ENCODE measurements around the gene PSMD4.

PSMD4 gene

DNA sequence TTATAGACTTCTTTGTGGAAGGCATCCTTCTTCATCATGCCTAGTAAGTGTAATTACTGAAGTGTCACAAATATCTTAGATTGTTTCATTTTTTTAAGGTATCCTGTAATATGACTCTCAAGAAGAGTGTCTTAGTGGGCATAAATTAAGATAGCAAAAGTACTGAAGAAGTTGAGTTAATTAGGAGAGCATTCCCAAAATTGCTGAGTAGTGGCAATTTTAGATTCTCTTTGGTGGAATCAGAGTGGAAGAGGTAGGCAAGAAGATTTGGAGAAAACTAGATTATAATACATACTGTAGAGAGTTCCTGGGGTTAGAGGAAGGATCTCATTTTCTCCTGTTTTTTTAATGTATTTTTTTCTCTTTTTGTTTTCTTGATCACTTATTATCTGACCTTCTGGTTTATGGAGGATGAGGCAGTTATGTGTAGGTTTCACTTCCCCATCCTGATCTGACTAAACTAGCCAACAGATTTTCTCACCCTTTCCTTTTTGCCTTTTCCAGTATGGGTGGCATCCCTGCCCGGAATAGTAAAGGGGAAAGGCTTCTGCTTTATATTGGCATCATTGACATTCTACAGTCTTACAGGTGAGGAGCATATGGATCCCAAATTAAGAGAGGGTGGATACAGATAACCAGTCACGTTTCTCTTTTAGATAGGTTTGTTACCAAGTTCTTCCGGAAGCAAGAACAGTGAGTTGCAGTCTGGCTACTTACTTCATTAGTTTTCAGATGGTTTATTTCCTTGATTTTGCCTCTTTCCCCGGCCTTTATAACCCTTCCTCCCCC, 16.7 kb upstream of the PSMD4 start:
- Histone ChIP-seq H2AFZ (ENCODE audit: low read depth, low read length) (no peak overlapping the region), H3K9me3 (ENCODE audit: insufficient read depth, low read length) (no peaks in the 10 kb centered on the region), H3K79me2 (ENCODE audit: low read length) (peaks cover 6% of the 10 kb centered on the region), H4K20me1 (ENCODE audit: insufficient read depth, low read length) (peaks cover 14% of the 10 kb centered on the region), H3K4me1 (ENCODE audit: low read length) (peaks cover 18% of the 10 kb centered on the region), H3K4me3 (ENCODE audit: low read length) (no peak overlapping the region), H3K36me3 (replicated peaks; ENCODE audit: low read depth, low read length) (peaks cover 77% of the 10 kb centered on the region), H3K27ac (ENCODE audit: low read length) (peak overlapping the region; percentile 54), H3K4me2 (ENCODE audit: low read length) (peak overlapping the region; percentile 32), H3K9ac (ENCODE audit: low read length) (no peak overlapping the region), H3K27me3 (ENCODE audit: low read depth, low read length) (no peaks in the 10 kb centered on the region)
- TF ChIP-seq CTCF (IDR thresholded peaks at IDR 0.05; ENCODE audit: low read depth, low read length) (no peak), EZH2phosphoT487 (IDR thresholded peaks at IDR 0.05; ENCODE audit: low read depth) (no peak)

GRCh38 chr1:151238467-151238739, 16.1 kb upstream of the PSMD4 start:
- H3K4me2 ChIP-seq (ENCODE audit: low read length) = no peak overlapping the region
- H3K79me2 ChIP-seq (ENCODE audit: low read length) = peaks cover 6% of the 10 kb centered on the region
- peaks cover 14% of the 10 kb centered on the region for H4K20me1 ChIP-seq (ENCODE audit: insufficient read depth, low read length)
- H3K4me1 ChIP-seq (ENCODE audit: low read length) = peaks cover 18% of the 10 kb centered on the region
- H2AFZ ChIP-seq (ENCODE audit: low read depth, low read length) = no peak overlapping the region
- H3K27ac ChIP-seq (ENCODE audit: low read length) = peak overlapping the region; percentile 54
- no peak overlapping the region for H3K4me3 ChIP-seq (ENCODE audit: low read length)
- peaks cover 83% of the 10 kb centered on the region for H3K36me3 ChIP-seq (replicated peaks; ENCODE audit: low read depth, low read length)
- no peaks in the 10 kb centered on the region for H3K9me3 ChIP-seq (ENCODE audit: insufficient read depth, low read length)
- TF ChIP-seq EZH2phosphoT487 (IDR thresholded peaks at IDR 0.05; ENCODE audit: low read depth) (no peak), CTCF (IDR thresholded peaks at IDR 0.05; ENCODE audit: low read depth, low read length) (no peak)
- no peaks in the 10 kb centered on the region for H3K27me3 ChIP-seq (ENCODE audit: low read depth, low read length)
- no peak overlapping the region for H3K9ac ChIP-seq (ENCODE audit: low read length)

- no peak for TF ChIP-seq CTCF (IDR thresholded peaks at IDR 0.05; ENCODE audit: low read depth, low read length)
- TF ChIP-seq EZH2phosphoT487 (IDR thresholded peaks at IDR 0.05; ENCODE audit: low read depth) = no peak
- Histone ChIP-seq H3K4me3 (ENCODE audit: low read length) (no peak overlapping the region), H3K4me2 (ENCODE audit: low read length) (no peak overlapping the region), H3K36me3 (replicated peaks; ENCODE audit: low read depth, low read length) (peaks cover 77% of the 10 kb centered on the region), H3K27ac (ENCODE audit: low read length) (no peak overlapping the region), H3K4me1 (ENCODE audit: low read length) (peaks cover 11% of the 10 kb centered on the region), H3K9ac (ENCODE audit: low read length) (no peak overlapping the region), H3K9me3 (ENCODE audit: insufficient read depth, low read length) (no peaks in the 10 kb centered on the region), H3K79me2 (ENCODE audit: low read length) (peaks cover 10% of the 10 kb centered on the region; the same call in 1 of the 2 replicates), H3K27me3 (ENCODE audit: low read depth, low read length) (no peaks in the 10 kb centered on the region), H4K20me1 (ENCODE audit: insufficient read depth, low read length) (peaks cover 12% of the 10 kb centered on the region), H2AFZ (ENCODE audit: low read depth, low read length) (no peak overlapping the region)
Measured at GRCh38 chr1:151242442-151242841, 12.1 kb upstream of the PSMD4 start.

- Histone ChIP-seq H3K4me1 (ENCODE audit: low read length) (no peaks in the 10 kb centered on the region), H4K20me1 (ENCODE audit: insufficient read depth, low read length) (0 out of 2 replicates have a peak, but pooled peaks cover under 1% of the 10 kb centered on the region), H3K4me2 (ENCODE audit: low read length) (no peak overlapping the region), H3K27ac (ENCODE audit: low read length) (no peak overlapping the region), H3K27me3 (ENCODE audit: low read depth, low read length) (no peaks in the 10 kb centered on the region), H3K4me3 (ENCODE audit: low read length) (no peak overlapping the region), H2AFZ (ENCODE audit: low read depth, low read length) (no peak overlapping the region), H3K79me2 (ENCODE audit: low read length) (0 out of 2 replicates have a peak, but pooled peaks cover 3% of the 10 kb centered on the region), H3K9me3 (ENCODE audit: insufficient read depth, low read length) (no peaks in the 10 kb centered on the region), H3K9ac (ENCODE audit: low read length) (no peak overlapping the region), H3K36me3 (replicated peaks; ENCODE audit: low read depth, low read length) (peaks cover 74% of the 10 kb centered on the region)
- TF ChIP-seq CTCF (IDR thresholded peaks at IDR 0.05; ENCODE audit: low read depth, low read length) (no peak), EZH2phosphoT487 (IDR thresholded peaks at IDR 0.05; ENCODE audit: low read depth) (no peak)
Measured at GRCh38 chr1:151243683-151244216, 10.8 kb upstream of the PSMD4 start.
